Activated CD4-positive, alpha-beta T cell treated with anti-CD3 and anti-CD28 coated beads, Interleukin-2, amount 50 U/mL, for 4 hours (primary cell): Measurements from ENCODE around the gene PEX7.
"Not testable (repeated sequence)": the region's sequence is repeated elsewhere in the genome, so short reads cannot be mapped to it uniquely, and the experiment has no call there.

ENCODE experiments used
- DNase-seq, 2 experiments: peaks; one replicate each; pipeline ENCODE4 v3.0.0-alpha.2; 2020

The PEX7 gene

GRCh38 chr6:136918706-136919105 is 96.3 kb downstream of the PEX7 start:
- no peak for DNase-seq

DNA sequence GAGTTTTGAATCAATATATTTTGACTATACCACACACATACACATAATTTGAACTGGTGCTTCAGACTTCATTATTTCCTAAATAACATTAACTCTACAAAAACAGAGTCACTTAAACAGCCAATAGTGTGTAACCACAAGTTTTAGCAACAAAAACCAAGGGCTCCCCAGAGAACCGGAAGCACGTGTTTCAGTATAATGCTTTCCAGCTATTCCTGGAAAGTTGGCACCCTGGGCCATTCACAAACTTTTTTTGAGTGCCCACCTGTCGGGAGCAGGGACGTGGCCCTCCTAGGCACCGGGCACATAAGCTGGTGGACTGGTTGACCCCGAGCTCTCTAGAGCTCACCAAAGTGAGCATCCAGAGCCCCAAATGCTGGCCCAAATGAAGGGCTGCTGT is 97.8 kb downstream of the PEX7 start:
- no peak for DNase-seq

DNA sequence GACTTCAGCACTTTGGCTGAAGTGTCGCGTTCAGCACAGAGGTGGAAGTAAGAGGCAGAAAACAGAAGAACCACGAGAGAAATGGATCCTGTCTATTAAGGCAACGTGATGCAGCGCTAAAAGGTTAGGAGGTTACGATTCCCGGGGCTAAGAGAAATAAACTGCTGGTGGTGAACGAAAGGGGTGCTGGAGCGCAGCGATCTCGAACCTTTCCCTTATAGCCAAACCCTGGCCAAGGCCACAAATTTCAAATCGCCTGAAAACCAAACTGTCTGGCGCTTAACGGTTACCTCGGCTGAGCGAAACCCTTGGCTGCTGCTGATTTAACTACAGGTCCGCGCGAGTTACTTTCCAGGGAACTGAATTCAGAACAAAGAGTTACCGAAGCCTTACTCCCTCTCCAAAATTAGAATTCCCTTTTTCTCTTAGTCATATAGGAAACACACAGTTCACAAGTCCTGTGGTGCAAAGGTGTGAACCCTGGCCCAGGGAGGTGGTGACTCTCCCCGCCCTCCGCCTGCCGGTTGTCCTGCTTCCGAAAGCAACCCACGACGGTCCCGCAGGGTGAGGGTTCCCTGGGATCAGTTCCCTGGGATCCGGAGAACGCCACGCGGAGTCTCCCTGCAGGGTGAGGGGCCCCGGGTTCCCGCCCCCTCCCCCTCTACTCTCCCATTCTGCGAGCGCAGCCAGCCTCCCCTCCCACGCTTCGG is 98.4 kb downstream of the PEX7 start:
- DNase-seq: no peak

DNA sequence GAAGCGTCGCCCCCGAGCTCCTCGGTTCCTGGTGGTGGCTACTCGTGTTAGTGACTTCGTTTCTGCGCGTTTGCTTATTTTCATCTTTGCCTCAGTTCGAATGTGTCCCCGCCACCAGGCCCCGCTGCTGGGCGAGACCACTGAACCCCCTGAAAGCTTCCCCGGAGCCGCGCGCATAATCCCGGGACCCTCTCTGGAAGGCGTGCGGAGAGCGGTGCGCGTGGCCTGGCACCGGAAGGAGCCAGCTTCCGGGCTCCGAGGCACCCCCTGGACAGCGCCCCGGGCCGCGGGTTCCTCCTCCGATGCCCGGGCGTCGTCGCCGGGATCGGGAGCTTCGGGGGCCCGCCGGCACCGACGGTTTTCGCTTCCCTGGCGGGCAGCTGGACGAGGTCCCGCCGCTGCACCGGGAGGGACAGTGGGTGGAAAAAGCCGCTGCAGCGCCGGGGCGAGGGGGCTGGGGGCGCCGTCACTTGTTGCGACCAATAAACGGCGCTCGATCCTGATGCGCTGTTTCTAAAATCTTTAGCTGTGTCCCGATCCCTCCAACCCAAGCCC is 99.1 kb downstream of the PEX7 start:
- DNase-seq: no peak

DNA sequence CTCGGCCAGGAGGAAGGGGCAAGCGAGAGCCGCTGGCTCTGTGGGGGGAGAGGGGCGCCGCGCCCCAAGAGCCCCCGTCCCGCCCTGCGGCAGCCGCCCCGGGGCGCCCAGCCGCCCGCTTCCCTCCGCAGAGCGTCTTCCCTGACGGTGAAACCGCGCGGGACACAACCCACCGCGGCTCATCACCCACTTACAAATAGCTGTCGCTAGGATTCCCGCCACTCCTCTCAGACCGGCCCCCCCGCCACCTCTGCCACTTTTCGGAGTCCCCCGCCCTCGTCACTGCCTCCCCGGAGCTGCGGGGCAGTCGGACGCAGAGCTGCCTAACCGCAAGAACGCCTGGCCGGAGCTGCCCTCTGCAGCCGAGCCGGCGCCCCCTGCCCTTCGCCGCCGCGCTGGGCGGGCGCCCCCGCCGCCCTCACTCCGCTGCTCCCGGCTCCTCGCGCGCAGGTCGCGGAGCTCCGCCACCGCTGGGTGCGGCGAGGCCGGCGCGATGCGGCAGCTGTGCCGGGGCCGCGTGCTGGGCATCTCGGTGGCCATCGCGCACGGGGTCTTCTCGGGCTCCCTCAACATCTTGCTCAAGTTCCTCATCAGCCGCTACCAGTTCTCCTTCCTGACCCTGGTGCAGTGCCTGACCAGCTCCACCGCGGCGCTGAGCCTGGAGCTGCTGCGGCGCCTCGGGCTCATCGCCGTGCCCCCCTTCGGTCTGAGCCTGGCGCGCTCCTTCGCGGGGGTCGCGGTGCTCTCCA is 99.7 kb downstream of the PEX7 start, which contains the start of gene SLC35D3:
SLC35D3 (plus strand) TSS at position 366 of the 749 bp plus-strand sequence; CDS start at position 494, 128 bp downstream.
- no peak for DNase-seq

- DNase-seq: no peak
Measured at GRCh38 chr6:136922685-136923006, 100.3 kb downstream of the PEX7 start.

DNA sequence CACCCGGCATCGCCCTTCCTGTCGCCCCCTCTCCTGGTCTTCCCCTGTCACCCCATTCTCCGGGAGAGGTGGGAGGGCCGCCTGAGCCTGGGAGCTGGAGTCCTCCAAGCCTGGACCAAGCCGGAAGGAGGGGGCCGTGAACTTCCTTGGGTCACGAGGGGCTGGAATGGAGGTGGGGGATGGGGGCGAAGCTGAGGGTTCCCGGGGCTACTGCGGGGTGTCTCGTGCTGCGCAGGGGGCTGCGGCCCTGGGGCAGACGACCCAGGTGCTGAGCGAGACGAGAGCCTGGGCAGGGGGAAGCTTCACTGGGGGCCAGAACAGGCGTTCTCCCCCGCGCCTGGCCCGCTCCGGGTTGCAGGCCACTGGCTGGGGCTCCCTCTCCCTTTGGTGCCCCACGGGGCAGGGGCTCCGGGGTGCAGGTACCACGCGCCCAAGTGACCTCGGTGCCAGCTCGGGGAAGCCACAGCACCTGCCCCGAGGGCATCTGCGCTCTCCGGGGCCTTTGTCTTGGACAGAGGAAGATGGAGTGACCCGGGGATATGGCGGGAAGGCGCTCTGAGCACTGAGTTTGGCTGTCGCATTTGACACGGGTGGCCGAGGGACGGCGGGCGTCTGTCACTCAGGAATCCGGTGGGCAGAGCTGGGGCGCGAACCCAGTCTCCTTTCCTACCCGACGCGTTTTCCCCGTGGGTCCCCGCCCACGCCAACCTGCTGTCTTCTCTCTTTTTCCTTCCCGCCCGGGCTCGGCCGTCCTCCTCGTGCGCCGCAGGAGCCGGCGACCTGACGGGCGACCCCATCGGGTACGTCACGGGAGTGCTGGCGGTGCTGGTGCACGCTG is 100.9 kb downstream of the PEX7 start:
- no peak for DNase-seq

DNA sequence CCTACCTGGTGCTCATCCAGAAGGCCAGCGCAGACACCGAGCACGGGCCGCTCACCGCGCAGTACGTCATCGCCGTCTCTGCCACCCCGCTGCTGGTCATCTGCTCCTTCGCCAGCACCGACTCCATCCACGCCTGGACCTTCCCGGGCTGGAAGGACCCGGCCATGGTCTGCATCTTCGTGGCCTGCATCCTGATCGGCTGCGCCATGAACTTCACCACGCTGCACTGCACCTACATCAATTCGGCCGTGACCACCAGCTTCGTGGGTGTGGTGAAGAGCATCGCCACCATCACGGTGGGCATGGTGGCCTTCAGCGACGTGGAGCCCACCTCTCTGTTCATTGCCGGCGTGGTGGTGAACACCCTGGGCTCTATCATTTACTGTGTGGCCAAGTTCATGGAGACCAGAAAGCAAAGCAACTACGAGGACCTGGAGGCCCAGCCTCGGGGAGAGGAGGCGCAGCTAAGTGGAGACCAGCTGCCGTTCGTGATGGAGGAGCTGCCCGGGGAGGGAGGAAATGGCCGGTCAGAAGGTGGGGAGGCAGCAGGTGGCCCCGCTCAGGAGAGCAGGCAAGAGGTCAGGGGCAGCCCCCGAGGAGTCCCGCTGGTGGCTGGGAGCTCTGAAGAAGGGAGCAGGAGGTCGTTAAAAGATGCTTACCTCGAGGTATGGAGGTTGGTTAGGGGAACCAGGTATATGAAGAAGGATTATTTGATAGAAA is 101.7 kb downstream of the PEX7 start:
- no peak for DNase-seq

DNA sequence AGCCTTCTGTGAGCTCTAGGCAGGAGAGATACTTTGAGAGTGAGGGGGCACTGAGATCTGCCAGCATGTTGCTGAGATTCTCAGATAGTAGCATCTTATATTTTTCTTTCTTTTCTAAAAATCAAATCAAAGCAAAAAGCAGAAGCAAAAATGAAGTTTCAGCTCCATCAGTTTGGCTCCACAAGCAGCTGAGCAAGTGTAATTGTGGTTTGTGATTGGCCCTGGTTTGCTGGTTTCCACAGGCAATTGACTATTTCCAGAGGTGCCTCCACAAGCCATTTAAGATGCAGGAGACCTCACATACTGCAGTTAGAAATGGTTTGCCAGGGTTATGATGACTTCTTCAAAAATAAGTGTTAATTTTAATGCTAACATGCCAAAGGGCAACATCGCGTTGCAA is 104.0 kb downstream of the PEX7 start:
- DNase-seq: no peak

- no peak for DNase-seq
Measured at GRCh38 chr6:136927292-136927691, 104.9 kb downstream of the PEX7 start.

DNA sequence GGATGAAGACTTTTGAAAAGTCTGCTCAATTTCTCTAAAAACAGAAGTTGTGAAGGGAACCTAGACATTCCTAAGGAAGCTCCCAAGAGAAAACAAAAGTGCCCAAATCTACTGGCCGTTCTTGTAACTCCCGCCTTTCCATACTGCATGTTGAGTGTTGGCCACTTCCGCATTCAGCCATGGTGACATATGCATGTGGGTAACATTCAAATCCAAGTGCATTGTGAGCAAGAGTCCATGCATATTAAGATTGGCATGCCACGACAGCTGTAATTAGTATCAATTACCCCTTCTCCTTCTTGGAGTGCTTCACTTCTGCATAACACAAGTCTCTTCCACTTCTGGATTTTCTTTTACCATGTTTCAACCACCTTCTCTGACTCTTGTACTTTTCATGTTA is 108.1 kb downstream of the PEX7 start:
- DNase-seq: no peak

DNA sequence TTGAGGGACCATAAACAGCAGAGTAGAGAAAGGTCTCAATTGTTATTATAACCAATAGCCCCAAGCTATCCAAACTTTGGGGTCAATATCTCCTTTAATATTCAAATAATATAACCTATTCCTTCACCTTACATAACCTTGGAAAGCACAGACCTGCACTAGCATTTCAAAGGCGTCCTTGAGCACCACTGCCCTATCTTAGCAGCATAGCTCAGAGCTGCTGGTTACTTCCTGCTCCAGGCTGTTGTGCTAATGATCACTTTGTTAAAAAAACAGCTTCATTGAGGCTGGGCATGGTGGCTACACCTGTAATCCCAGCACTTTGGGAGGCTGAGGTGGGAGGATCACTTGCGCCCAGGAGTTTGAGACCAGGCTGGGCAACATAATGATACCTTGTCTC is 110.2 kb downstream of the PEX7 start:
- DNase-seq: no peak

GRCh38 chr6:136945072-136945471 is 122.7 kb downstream of the PEX7 start:
- no peak for DNase-seq

- DNase-seq: no peak
Measured at GRCh38 chr6:136945711-136946121, 123.3 kb downstream of the PEX7 start.

DNA sequence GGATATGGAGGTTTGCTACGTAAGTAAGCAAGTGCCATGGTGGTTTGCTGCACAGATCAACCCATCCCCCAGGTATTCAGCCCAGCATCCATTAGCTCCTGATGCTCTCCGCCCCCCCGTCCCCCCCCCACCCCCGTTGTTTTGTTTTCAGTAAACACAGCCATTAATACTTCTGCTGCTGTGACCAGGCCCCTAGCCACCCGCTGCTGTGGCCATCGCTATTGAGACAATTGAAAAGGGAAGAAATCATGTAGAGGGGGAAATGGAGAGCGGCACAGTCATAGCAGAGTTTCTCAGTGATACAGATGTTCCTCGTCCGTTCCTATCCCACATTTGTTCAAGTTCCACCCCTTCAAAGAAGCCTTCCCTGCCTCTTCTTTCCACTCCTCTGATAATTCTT is 124.6 kb downstream of the PEX7 start:
- no peak for DNase-seq

- not testable (repeated sequence) for DNase-seq
Measured at GRCh38 chr6:136949957-136950356, 127.6 kb downstream of the PEX7 start.

DNA sequence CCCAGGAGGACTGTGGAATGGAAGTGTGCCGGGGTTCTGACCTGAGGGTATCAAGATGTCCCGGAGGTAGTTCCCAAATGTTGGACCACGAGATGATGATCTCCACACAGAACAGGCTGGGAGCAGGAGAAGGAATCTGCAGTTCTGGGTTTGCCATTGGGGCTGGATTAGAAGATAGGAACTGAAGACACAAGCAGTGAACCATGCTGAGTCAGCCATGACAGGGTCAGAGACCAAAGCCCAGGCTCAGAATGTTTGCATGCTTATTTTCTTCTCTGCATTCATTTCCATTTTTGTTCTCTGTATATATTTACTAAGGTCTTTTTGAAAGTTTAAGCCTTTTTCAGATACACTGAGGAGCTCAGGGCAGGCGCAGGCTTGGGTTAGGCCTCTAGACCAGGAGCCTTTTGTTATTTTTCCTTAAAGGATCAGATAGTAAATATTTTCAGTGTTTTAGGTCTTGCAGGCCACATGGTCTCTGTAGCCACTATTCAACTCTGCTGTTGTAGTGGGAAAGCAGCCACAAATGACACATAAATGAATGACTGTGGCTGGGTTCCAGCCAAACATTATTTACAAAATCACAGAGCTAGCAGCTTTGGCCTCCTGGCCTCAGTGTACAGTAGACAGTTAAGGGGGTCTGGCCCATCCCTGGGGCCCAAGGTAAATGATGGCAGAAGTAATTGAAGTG is 128.2 kb downstream of the PEX7 start:
- no peak for DNase-seq

- DNase-seq: no peak
Measured at GRCh38 chr6:136952714-136953260, 130.4 kb downstream of the PEX7 start.

DNA sequence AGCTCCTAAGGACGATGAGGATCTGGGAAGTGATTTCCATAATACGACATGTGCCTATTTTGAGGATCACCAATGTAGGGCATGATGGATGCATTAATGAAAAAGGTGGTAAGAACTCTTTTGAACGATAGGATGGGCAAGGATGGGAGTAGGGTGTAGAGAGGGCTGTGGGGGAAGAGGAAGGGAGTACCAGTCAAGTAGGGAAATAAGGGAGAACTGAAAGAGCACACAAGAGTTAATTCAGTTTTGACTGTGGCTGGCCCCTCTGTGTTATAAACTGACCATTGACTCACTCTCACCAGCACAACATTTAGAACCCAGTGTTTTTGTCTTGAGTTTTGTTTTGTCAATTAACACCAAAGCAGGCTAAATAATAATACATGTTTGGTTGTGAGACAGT is 132.7 kb downstream of the PEX7 start:
- no peak for DNase-seq

- DNase-seq: no peak
Measured at GRCh38 chr6:136956590-136957544, 134.5 kb downstream of the PEX7 start.

GRCh38 chr6:136958168-136958567 is 135.8 kb downstream of the PEX7 start:
- DNase-seq: no peak
